ENCODE measurements around the gene GYS2.
A peak's percentile ranks its signal among the peaks of the same experiment; 100 is the strongest.

The GYS2 gene

DNA sequence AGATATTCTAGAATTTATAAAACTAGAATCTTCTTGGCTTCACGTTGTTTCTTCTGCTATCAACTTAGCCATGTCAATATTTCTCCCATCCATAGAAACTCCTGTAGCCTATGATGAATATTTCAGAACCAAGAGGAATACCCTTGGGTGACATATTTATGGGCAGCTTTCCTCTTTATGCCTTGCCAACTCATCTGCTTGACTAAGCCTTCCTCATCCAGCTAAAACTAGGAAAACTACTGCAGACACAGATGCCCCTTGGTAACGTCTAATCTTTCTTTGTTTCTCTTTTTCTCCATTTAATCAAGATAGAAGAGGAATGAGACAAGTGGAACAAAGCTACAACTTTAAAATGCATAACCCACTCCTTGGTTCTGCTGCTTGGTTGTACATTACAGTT, 96.8 kb downstream of the GYS2 start:
- TF ChIP-seq CTCF (conservative IDR thresholded peaks at IDR 0.05; ENCODE audit: low read length) (no peak), EZH2phosphoT487 (IDR thresholded peaks at IDR 0.05; ENCODE audit: borderline replicate concordance) (no peak)

GRCh38 chr12:21505888-21506287, 98.8 kb downstream of the GYS2 start:
- Histone ChIP-seq H3K9me2 (replicated peaks; ENCODE audit: low read depth, low read length) (no peaks in the 10 kb centered on the region), H3K9ac (ENCODE audit: low read depth, low read length, poor library complexity, severe bottlenecking) (no peak overlapping the region), H4K20me1 (ENCODE audit: insufficient read depth, low read length, poor library complexity, severe bottlenecking) (peaks cover 54% of the 10 kb centered on the region), H3K36me3 (ENCODE audit: insufficient read depth, low read length) (peaks cover 23% of the 10 kb centered on the region), H3K4me3 (ENCODE audit: low read length, poor library complexity, severe bottlenecking) (peak overlapping the region; percentile 91), H3K4me2 (ENCODE audit: low read depth, low read length, poor library complexity, severe bottlenecking) (peak overlapping the region; percentile 86), H3K27me3 (ENCODE audit: insufficient read depth, low read length, poor library complexity, severe bottlenecking) (no peaks in the 10 kb centered on the region), H3K9me3 (ENCODE audit: insufficient read depth, low read depth, low read length) (no peaks in the 10 kb centered on the region), H3K4me1 (ENCODE audit: insufficient read depth, low read length, poor library complexity, severe bottlenecking) (peaks cover 46% of the 10 kb centered on the region), H2AFZ (ENCODE audit: low read length) (no peak overlapping the region), H3K79me2 (ENCODE audit: insufficient read depth, low read length) (peaks cover 76% of the 10 kb centered on the region), H3F3A (ENCODE audit: low read depth) (no peaks in the 10 kb centered on the region)
- TF ChIP-seq CTCF (conservative IDR thresholded peaks at IDR 0.05; ENCODE audit: low read length), result no peak
- no peak for TF ChIP-seq EZH2phosphoT487 (IDR thresholded peaks at IDR 0.05; ENCODE audit: borderline replicate concordance)

More for the DNA sequence above, 96.8 kb downstream of the GYS2 start:
- Histone ChIP-seq H3K27me3 (ENCODE audit: insufficient read depth, low read length, poor library complexity, severe bottlenecking) (no peaks in the 10 kb centered on the region), H3K4me3 (ENCODE audit: low read length, poor library complexity, severe bottlenecking) (no peak overlapping the region), H3K4me2 (ENCODE audit: low read depth, low read length, poor library complexity, severe bottlenecking) (peak overlapping the region; percentile 34), H3K9ac (ENCODE audit: low read depth, low read length, poor library complexity, severe bottlenecking) (no peak overlapping the region), H2AFZ (ENCODE audit: low read length) (no peak overlapping the region), H3K4me1 (ENCODE audit: insufficient read depth, low read length, poor library complexity, severe bottlenecking) (peaks cover 43% of the 10 kb centered on the region), H3K79me2 (ENCODE audit: insufficient read depth, low read length) (peaks cover 62% of the 10 kb centered on the region), H3K36me3 (ENCODE audit: insufficient read depth, low read length) (peaks cover 33% of the 10 kb centered on the region), H3F3A (ENCODE audit: low read depth) (no peaks in the 10 kb centered on the region), H3K9me2 (replicated peaks; ENCODE audit: low read depth, low read length) (no peaks in the 10 kb centered on the region), H4K20me1 (ENCODE audit: insufficient read depth, low read length, poor library complexity, severe bottlenecking) (peaks cover 48% of the 10 kb centered on the region), H3K9me3 (ENCODE audit: insufficient read depth, low read depth, low read length) (no peaks in the 10 kb centered on the region)

GRCh38 chr12:21502872-21503271, 101.8 kb downstream of the GYS2 start:
- Histone ChIP-seq H2AFZ (ENCODE audit: low read length) (no peak overlapping the region), H3F3A (ENCODE audit: low read depth) (no peaks in the 10 kb centered on the region), H3K27me3 (ENCODE audit: insufficient read depth, low read length, poor library complexity, severe bottlenecking) (no peaks in the 10 kb centered on the region), H3K79me2 (ENCODE audit: insufficient read depth, low read length) (peaks cover 91% of the 10 kb centered on the region), H3K9me3 (ENCODE audit: insufficient read depth, low read depth, low read length) (no peaks in the 10 kb centered on the region), H3K4me1 (ENCODE audit: insufficient read depth, low read length, poor library complexity, severe bottlenecking) (peaks cover 63% of the 10 kb centered on the region), H4K20me1 (ENCODE audit: insufficient read depth, low read length, poor library complexity, severe bottlenecking) (peaks cover 62% of the 10 kb centered on the region), H3K4me2 (ENCODE audit: low read depth, low read length, poor library complexity, severe bottlenecking) (peak overlapping the region; percentile 86), H3K36me3 (ENCODE audit: insufficient read depth, low read length) (peaks cover 6% of the 10 kb centered on the region; the same call in 1 of the 2 replicates), H3K9me2 (replicated peaks; ENCODE audit: low read depth, low read length) (no peaks in the 10 kb centered on the region), H3K4me3 (ENCODE audit: low read length, poor library complexity, severe bottlenecking) (peak overlapping the region; percentile 91), H3K9ac (ENCODE audit: low read depth, low read length, poor library complexity, severe bottlenecking) (peak overlapping the region; percentile 84)
- TF ChIP-seq CTCF (conservative IDR thresholded peaks at IDR 0.05; ENCODE audit: low read length), result no peak
- TF ChIP-seq EZH2phosphoT487 (IDR thresholded peaks at IDR 0.05; ENCODE audit: borderline replicate concordance), result no peak
